ENCODE data around the gene MED13L.

Gene MED13L

GRCh38 chr12:116227811-116228210 lies 49.7 kb downstream of the MED13L start:
- H3K4me3 ChIP-seq (replicated peaks; ENCODE audit: low read depth, low read length), result no peak overlapping the region
- no peak for TF ChIP-seq CTCF (IDR thresholded peaks at IDR 0.05; ENCODE audit: low read depth, low read length, missing control alignments)
- no peak for DNase-seq (ENCODE audit: extremely low read depth, low read depth)

GRCh38 chr12:116226026-116226425 lies 51.5 kb downstream of the MED13L start:
- DNase-seq (ENCODE audit: extremely low read depth, low read depth), result no peak

GRCh38 chr12:116222358-116222757 lies 55.1 kb downstream of the MED13L start:
- peak; percentile 83 for DNase-seq (ENCODE audit: extremely low read depth, low read depth)
- H3K4me3 ChIP-seq (replicated peaks; ENCODE audit: low read depth, low read length), result no peak overlapping the region
- TF ChIP-seq CTCF (IDR thresholded peaks at IDR 0.05; ENCODE audit: low read depth, low read length, missing control alignments), result no peak

More at GRCh38 chr12:116226026-116226425, 51.5 kb downstream of the MED13L start:
- TF ChIP-seq CTCF (IDR thresholded peaks at IDR 0.05; ENCODE audit: low read depth, low read length, missing control alignments), result no peak
- no peak overlapping the region for H3K4me3 ChIP-seq (replicated peaks; ENCODE audit: low read depth, low read length)

GRCh38 chr12:116220756-116221155 lies 56.7 kb downstream of the MED13L start:
- no peak overlapping the region for H3K4me3 ChIP-seq (replicated peaks; ENCODE audit: low read depth, low read length)
- DNase-seq (ENCODE audit: extremely low read depth, low read depth), result no peak
- no peak for TF ChIP-seq CTCF (IDR thresholded peaks at IDR 0.05; ENCODE audit: low read depth, low read length, missing control alignments)

GRCh38 chr12:116217045-116217735 lies 60.3 kb downstream of the MED13L start:
- DNase-seq (ENCODE audit: extremely low read depth, low read depth), result no peak
- no peak overlapping the region for H3K4me3 ChIP-seq (replicated peaks; ENCODE audit: low read depth, low read length)
- TF ChIP-seq CTCF (IDR thresholded peaks at IDR 0.05; ENCODE audit: low read depth, low read length, missing control alignments), result no peak

- H3K4me3 ChIP-seq (replicated peaks; ENCODE audit: low read depth, low read length), result no peak overlapping the region
- TF ChIP-seq CTCF (IDR thresholded peaks at IDR 0.05; ENCODE audit: low read depth, low read length, missing control alignments), result no peak
- no peak for DNase-seq (ENCODE audit: extremely low read depth, low read depth)
Observed at GRCh38 chr12:116216022-116216756, 61.3 kb downstream of the MED13L start.
